ENCODE results near the gene RASAL1.
A peak's percentile ranks its signal among the peaks of the same experiment; 100 is the strongest.

Gene RASAL1

DNA sequence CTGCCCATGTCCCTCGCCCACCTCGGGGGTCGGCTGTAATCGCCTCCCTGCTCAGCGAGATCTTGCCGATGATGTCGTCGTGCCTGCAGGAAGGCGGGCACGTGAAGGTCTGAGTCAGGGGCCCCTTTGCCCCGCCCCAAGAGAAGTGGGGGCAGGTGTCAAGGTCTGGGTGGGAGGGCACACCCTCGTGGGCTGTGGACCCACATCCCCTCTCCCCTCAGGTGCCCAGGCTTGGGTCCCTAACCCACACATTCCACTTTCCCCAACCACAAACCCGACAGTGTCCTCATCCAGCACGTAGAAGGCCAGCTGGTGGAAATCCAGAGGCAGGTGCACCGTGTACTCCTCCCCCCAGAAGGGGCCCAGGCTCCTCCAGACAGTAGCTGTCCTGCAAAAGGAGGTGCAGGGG is 7.8 kb downstream of the RASAL1 start (continued):
- no peak for TF ChIP-seq ZNF416 (tag by site-specific recombination; IDR thresholded peaks at IDR 0.05)
- no peak for TF ChIP-seq ZNF791 (tag by site-specific recombination; IDR thresholded peaks at IDR 0.05)
- TF ChIP-seq ZNF548 (tag by site-specific recombination; IDR thresholded peaks at IDR 0.05): no peak
- no peak for TF ChIP-seq ZNF670 (tag by site-specific recombination; IDR thresholded peaks at IDR 0.05; ENCODE audit: low read depth)
- no peak for TF ChIP-seq ZNF596 (tag by site-specific recombination; IDR thresholded peaks at IDR 0.05)
- no peak for TF ChIP-seq PRDM1 (tag by site-specific recombination; IDR thresholded peaks at IDR 0.05)
- TF ChIP-seq HOXC10 (CRISPR knock-in tag; IDR thresholded peaks at IDR 0.05): no peak
- no peak for TF ChIP-seq WT1 (tag by site-specific recombination; IDR thresholded peaks at IDR 0.05)
- TF ChIP-seq ZNF768 (tag by site-specific recombination; IDR thresholded peaks at IDR 0.05): no peak
- no peak for TF ChIP-seq OVOL3 (tag by site-specific recombination; IDR thresholded peaks at IDR 0.05)
- peak; percentile 73 for TF ChIP-seq ZFHX2 (tag by site-specific recombination; conservative IDR thresholded peaks at IDR 0.05)
- no peak for TF ChIP-seq ZBTB7A (tag by site-specific recombination; IDR thresholded peaks at IDR 0.05; ENCODE audit: low read depth)
- no peak for TF ChIP-seq ZIC2 (tag by site-specific recombination; IDR thresholded peaks at IDR 0.05)
- TF ChIP-seq ZNF837 (tag by site-specific recombination; IDR thresholded peaks at IDR 0.05): no peak
- TF ChIP-seq, protein P1, sequence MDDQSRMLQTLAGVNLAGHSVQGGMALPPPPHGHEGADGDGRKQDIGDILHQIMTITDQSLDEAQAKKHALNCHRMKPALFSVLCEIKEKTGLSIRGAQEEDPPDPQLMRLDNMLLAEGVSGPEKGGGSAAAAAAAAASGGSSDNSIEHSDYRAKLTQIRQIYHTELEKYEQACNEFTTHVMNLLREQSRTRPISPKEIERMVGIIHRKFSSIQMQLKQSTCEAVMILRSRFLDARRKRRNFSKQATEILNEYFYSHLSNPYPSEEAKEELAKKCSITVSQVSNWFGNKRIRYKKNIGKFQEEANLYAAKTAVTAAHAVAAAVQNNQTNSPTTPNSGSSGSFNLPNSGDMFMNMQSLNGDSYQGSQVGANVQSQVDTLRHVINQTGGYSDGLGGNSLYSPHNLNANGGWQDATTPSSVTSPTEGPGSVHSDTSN (CRISPR knock-in tag; IDR thresholded peaks at IDR 0.05): no peak
- no peak for TF ChIP-seq ZFP69B (tag by site-specific recombination; IDR thresholded peaks at IDR 0.05)
- TF ChIP-seq ZNF366 (tag by site-specific recombination; conservative IDR thresholded peaks at IDR 0.05): no peak

DNA sequence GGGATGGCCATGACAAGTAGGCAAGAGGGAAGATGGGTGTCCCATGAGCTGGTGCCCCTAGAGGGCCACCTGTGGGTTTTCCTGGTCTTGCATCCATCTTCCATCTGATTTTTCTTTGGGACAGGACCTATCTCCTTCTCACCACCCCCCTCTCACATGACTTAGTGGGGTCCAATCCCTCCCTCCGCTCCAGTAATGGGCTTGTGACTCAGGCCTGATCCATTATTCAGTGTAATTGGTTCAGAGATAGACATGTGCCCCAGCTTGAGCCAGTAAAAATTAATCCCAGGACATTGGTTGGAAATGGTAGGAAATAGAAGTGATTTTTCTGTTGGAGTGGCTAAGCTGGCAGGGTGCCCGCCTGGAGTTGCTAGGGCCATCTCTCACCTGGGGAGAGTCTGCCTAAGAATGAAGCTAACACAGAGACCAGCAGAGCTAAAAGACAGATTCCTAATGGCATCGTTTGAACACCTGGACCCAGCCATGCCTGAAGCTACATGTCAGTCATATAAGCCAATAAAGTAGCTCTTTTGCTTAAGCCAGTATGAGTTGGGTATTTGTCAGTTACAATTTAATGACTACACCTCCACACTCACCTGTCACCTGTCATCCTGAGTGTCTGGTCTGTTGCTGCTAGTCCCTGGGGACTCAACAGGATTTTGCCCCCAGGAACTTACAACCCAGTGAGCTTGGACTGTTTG is 14.7 kb downstream of the RASAL1 start:
- no peak overlapping the region for H3K4me3 ChIP-seq (ENCODE audit: low read depth, low read length)

DNA sequence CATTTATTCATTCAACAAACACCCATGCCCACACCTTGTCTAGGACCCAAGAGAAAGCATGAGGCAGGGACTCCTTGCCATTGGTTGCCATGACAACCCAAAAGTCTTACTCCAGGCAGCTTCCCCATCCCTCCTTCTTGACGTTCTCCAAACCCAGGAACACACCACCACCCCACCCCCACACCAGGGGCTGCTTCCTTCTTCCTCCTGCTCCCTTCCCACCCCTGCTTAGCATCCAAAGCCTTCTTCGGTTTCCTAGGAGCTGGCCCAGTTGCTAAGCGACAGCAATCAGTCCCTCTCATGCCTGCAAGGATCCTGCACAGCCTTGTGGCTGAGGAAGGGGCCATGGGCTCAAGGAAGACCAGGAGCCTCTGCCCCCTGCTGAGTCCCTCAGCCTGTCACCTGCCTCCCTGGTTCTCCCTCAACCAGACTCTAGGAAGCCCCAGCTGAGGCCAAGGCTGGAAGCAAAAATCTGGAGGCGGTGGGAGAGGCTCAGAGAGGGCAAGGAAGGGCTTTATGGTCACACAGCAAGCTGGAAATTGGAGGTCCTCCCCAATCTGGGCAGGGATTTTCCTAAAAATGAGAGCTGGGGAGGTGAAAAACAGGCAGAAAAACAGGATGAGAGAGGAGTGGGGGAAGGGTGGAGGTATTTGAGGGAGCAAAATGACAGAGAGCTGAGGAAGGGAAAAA is 15.4 kb downstream of the RASAL1 start:
- ChIA-PET POLR2A (interaction anchor here (0.6 kb wide), 1 partner anchor 307 kb away, joined by 3 read pairs; no protein-coding TSS in a partner anchor), CTCF (interaction anchor here (0.5 to 1.3 kb wide), 5 partner anchors 10 to 133 kb away, joined by 3 read pairs; no protein-coding TSS in a partner anchor)
- TF ChIP-seq ZNF555 (tag by site-specific recombination; conservative IDR thresholded peaks at IDR 0.05) (no peak), ZNF768 (tag by site-specific recombination; IDR thresholded peaks at IDR 0.05) (peak; percentile 79; the same call in 1 of the 2 replicates), MYNN (tag by site-specific recombination; IDR thresholded peaks at IDR 0.05; ENCODE audit: borderline replicate concordance) (peak; percentile 76), ZNF37A (tag by site-specific recombination; IDR thresholded peaks at IDR 0.05) (no peak), ZNF548 (tag by site-specific recombination; IDR thresholded peaks at IDR 0.05) (no peak), GLIS1 (tag by site-specific recombination; IDR thresholded peaks at IDR 0.05) (0 out of 2 replicates have a peak, but pooled peaks have one; percentile 18)
- Histone ChIP-seq H3K9me3 (ENCODE audit: control insufficient read depth, insufficient read depth, low read depth, low read length) (no peaks in the 10 kb centered on the region), H3K4me3 (ENCODE audit: low read depth, low read length) (no peak overlapping the region), H3K4me1 (ENCODE audit: control insufficient read depth, insufficient read depth, low read length) (no peaks in the 10 kb centered on the region), H3K36me3 (ENCODE audit: control insufficient read depth in 2 of 2, insufficient read depth in 1 of 2, low read length in 2 of 2) (no peaks in the 10 kb centered on the region), H3K27ac (ENCODE audit: extremely low read depth, low read depth, low read length) (no peak overlapping the region)

More for the DNA sequence above, 14.7 kb downstream of the RASAL1 start:
- Histone ChIP-seq H3K9me3 (ENCODE audit: control insufficient read depth, insufficient read depth, low read depth, low read length) (no peaks in the 10 kb centered on the region), H3K36me3 (ENCODE audit: control insufficient read depth in 2 of 2, insufficient read depth in 1 of 2, low read length in 2 of 2) (no peaks in the 10 kb centered on the region), H3K4me1 (ENCODE audit: control insufficient read depth, insufficient read depth, low read length) (no peaks in the 10 kb centered on the region), H3K27ac (ENCODE audit: extremely low read depth, low read depth, low read length) (no peak overlapping the region)
- TF ChIP-seq ZNF274 (IDR thresholded peaks at IDR 0.05; ENCODE audit: low read length) (no peak), ZNF274 (tag by site-specific recombination; IDR thresholded peaks at IDR 0.05; ENCODE audit: borderline replicate concordance) (no peak), FEZF1 (tag by site-specific recombination; IDR thresholded peaks at IDR 0.05) (no peak), ZNF404 (tag by site-specific recombination; IDR thresholded peaks at IDR 0.05) (no peak)
- ChIA-PET CTCF (interaction anchor here (0.5 to 1.3 kb wide), 5 partner anchors 10 to 134 kb away, joined by 3 read pairs; no protein-coding TSS in a partner anchor), POLR2A (interaction anchor here (0.6 kb wide), 2 partner anchors 83 to 306 kb away, joined by 3 to 5 read pairs; no protein-coding TSS in a partner anchor)
